Spinal cord (tissue), 10 donors: ENCODE data around the gene CCDC136. TPM values are rescaled to one million over a fixed set of nuclear protein-coding genes. Genes with fewer than 3 reads are reported as not detected.

Experiments used
- DNase-seq, 6 donors: peaks; one replicate each; pipeline versions ENCODE4 v3.0.0 to v3.0.0-alpha.2; 2013 to 2015; ENCODE audit warnings: low spot score in 6 of 6, low read depth in 4 of 6
- H3K27ac ChIP-seq: one replicate; pipeline ENCODE4 v1.5.1; 2013; ENCODE audit warnings: low read depth, low read length, control low read depth
- H3K27me3 ChIP-seq: one replicate; pipeline ENCODE4 v1.6.1; 2013; ENCODE audit warnings: low read length; ENCODE audit not compliant: control insufficient read depth, insufficient read depth
- H3K36me3 ChIP-seq: one replicate; pipeline ENCODE4 v1.6.1; 2013; ENCODE audit warnings: low read length; ENCODE audit not compliant: control insufficient read depth, insufficient read depth
- H3K4me1 ChIP-seq: one replicate; pipeline ENCODE4 v1.6.1; 2013; ENCODE audit warnings: low read length; ENCODE audit not compliant: control insufficient read depth, insufficient read depth
- H3K4me3 ChIP-seq: one replicate; pipeline ENCODE4 v1.5.1; 2013; ENCODE audit warnings: low read depth, low read length, control low read depth
- H3K9me3 ChIP-seq: one replicate; pipeline ENCODE4 v1.6.1; 2013; ENCODE audit warnings: low read length; ENCODE audit not compliant: control insufficient read depth, insufficient read depth
- WGBS: methylation state at CpG from one replicate; pipeline ENCODE4 v1.1.5; 2013; ENCODE audit warnings: missing lambda C conversion rate; ENCODE audit not compliant: insufficient coverage; 5-methylcytosine and 5-hydroxymethylcytosine counted together
- polyA plus RNA-seq, 2 donors: library from polyadenylated mRNA; unstranded; fragments of 120-200 nt; gene quantifications; one replicate each; pipeline ENCODE4 v1.2.1, GENCODE V29; 2013; ENCODE audit not compliant: insufficient read length in 2 of 2
- total RNA-seq, 2 donors: library from RNA; depleted of rRNA in 1 of 2; stranded (reverse); fragments of 120-200 nt in 1 of 2; fragments of >200 nt in 1 of 2; gene quantifications; one replicate each; pipeline versions ENCODE4 v1.2.3 to v1.2.4, GENCODE V29; 2013 to 2014
- donor health status: healthy.

The CCDC136 gene
- total and polyA plus RNA-seq, 4 donors, result 53.9 to 220 (median 130) TPM

GRCh38 chr7:128865996-128866877 is 74.5 kb downstream of the CCDC136 start:
- DNase-seq, result no peak
- H3K27ac ChIP-seq, result no peak overlapping the region
- peaks cover 30% of the 10 kb centered on the region for H3K36me3 ChIP-seq
- H3K9me3 ChIP-seq, result no peaks in the 10 kb centered on the region
- no peak overlapping the region for H3K4me3 ChIP-seq
- peaks cover 46% of the 10 kb centered on the region for H3K4me1 ChIP-seq
- peaks cover 2% of the 10 kb centered on the region for H3K27me3 ChIP-seq
- WGBS, result 91% methylated on average over 21 of the region's 27 CpGs

GRCh38 chr7:128867241-128867640 is 75.5 kb downstream of the CCDC136 start:
- Histone ChIP-seq H3K4me1 (peaks cover 46% of the 10 kb centered on the region), H3K36me3 (peaks cover 30% of the 10 kb centered on the region), H3K27me3 (peaks cover 2% of the 10 kb centered on the region), H3K27ac (no peak overlapping the region), H3K9me3 (no peaks in the 10 kb centered on the region), H3K4me3 (no peak overlapping the region)
- WGBS, result 86% methylated on average over 3 of the region's 4 CpGs
- no peak for DNase-seq

DNA sequence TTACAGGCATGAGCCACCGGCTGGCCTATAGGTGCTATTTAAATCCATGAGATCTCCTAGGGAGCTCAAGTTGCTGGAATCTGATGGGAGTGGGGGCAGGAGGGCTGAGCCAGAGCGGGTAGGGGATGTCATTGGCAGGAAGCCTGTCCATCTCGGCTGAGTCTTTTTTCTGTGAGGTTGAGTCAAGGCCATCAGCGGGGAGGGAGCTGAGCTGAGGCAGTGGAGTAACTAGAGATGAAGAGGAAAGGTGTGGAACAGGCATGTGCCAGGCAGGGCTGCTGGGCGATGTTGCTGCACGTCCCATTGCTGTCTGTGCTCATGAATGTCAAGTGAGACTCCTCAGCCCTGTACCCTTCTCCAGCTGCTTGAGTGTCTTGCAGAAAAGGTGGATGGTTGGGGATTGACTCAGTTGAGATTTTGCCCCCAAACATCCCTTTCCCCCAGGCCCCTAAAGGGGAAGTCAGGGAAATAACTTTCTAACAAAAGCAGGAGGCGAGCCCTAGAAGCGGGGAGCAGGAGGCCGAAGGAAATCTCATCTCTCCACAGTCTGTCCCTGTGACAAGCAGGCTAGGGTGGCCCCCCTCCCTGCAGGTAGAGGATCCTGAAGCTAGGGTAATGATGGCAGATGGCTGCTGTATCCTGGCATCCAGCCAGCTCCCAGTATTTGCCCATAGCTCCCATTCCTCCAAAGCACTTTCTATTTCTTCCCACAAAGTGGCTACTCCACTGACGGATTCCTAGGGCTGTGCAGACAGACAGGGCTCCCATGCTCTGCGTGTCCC is 76.3 kb downstream of the CCDC136 start:
- DNase-seq, result peak in 2 of 6 donors; percentile 51 to 78
- H3K4me1 ChIP-seq, result peaks cover 48% of the 10 kb centered on the region
- peaks cover 30% of the 10 kb centered on the region for H3K36me3 ChIP-seq
- H3K9me3 ChIP-seq, result no peaks in the 10 kb centered on the region
- H3K4me3 ChIP-seq, result no peak overlapping the region
- H3K27me3 ChIP-seq, result peaks cover 2% of the 10 kb centered on the region
- H3K27ac ChIP-seq, result no peak overlapping the region
- WGBS, result 47% methylated on average over 7 of the region's 11 CpGs

- peak overlapping the region; percentile 47 for H3K4me3 ChIP-seq
- H3K36me3 ChIP-seq, result peaks cover 30% of the 10 kb centered on the region
- peaks cover 2% of the 10 kb centered on the region for H3K27me3 ChIP-seq
- DNase-seq, result no peak
- H3K9me3 ChIP-seq, result no peaks in the 10 kb centered on the region
- WGBS, result 38% methylated on average over 13 of the region's 13 CpGs
- H3K27ac ChIP-seq, result no peak overlapping the region
- peaks cover 43% of the 10 kb centered on the region for H3K4me1 ChIP-seq
Measured at GRCh38 chr7:128868624-128869137, 76.9 kb downstream of the CCDC136 start.

DNA sequence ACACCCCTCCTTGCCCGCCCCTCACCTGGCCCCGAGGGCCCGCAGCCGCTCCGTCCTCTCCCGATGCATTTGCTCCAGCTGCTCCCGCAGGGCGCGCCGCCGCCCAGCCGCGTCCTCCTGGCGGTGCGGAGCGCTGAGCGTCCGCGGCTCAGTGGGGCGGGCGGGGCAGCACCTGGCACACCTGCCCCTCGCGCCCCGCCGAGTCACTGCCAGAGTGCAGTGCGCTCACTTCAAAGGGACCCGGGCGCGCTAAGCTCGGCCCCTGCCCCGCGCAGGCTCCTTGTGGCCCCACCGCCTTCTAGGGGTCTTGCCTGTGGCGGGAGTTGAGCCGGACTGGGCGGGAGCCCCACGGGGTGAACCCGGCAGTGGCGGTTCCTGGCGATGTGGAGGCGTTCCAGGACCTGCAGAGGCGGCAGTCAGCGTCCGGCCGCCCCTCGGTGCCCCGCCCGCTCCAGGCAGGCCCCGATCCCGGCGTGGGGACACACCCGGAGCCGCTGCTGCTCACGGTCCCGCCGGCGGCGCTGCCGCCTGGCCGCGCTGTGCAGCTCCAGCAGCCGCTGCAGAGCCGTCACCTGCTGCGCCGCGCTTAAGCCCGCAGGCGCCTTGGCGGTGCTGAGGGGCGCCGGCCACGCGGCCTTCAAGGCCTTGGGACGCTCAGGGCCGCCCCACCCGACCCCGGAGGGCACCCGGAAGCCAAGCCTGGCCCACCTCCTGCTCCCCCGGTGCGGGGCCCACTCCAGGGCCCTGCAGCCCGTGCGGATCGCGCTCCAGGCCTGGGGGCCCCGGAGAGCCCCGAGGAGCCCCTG is 77.6 kb downstream of the CCDC136 start:
- WGBS, result under 1% methylated on average over 86 of the region's 86 CpGs
- peak in 4 of 6 donors; percentile 25 to 78 (median 56) for DNase-seq
- Histone ChIP-seq H3K27ac (no peak overlapping the region), H3K4me1 (peaks cover 38% of the 10 kb centered on the region), H3K9me3 (no peaks in the 10 kb centered on the region), H3K27me3 (peaks cover 2% of the 10 kb centered on the region), H3K4me3 (peak overlapping the region; percentile 47), H3K36me3 (peaks cover 33% of the 10 kb centered on the region)

- Histone ChIP-seq H3K27me3 (peaks cover 2% of the 10 kb centered on the region), H3K4me1 (peaks cover 38% of the 10 kb centered on the region), H3K27ac (no peak overlapping the region), H3K36me3 (peaks cover 29% of the 10 kb centered on the region), H3K9me3 (no peaks in the 10 kb centered on the region), H3K4me3 (no peak overlapping the region)
- peak in 1 of 6 donors; percentile 37 for DNase-seq
- 4% methylated on average over 30 of the region's 30 CpGs for WGBS
Measured at GRCh38 chr7:128869944-128870285, 78.1 kb downstream of the CCDC136 start.

DNA sequence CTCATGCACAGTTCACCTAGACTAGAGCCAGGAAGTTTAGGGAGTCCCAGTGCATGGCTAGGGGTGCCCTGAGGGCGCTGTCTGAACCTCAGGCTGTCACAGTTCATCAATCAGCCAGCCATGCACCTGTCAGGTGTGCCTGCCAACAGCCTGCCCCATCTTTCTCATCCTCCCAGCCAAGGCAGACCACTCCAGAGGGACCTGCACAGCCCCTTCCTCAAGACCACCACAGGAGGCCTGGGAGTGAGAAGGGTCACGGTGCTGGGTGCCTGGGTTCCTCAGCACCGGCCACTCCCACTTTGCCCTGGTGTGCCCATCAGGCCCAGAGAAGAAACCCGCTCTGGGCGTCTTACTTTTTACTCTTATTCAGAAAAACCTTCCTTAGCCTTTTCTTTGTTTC is 79.3 kb downstream of the CCDC136 start:
- Histone ChIP-seq H3K9me3 (no peaks in the 10 kb centered on the region), H3K27me3 (peaks cover 2% of the 10 kb centered on the region), H3K4me1 (peaks cover 38% of the 10 kb centered on the region), H3K36me3 (peaks cover 18% of the 10 kb centered on the region), H3K27ac (no peak overlapping the region), H3K4me3 (no peak overlapping the region)
- no peak for DNase-seq
- 92% methylated on average over 5 of the region's 5 CpGs for WGBS
